SU-DHL-6 (cell line): ENCODE data around the gene ERFL.

ENCODE experiments used
- H2AFZ ChIP-seq: fragments of 200-600 bp; sonication (generic); 2 replicates; pipeline ENCODE4 v1.6.1; 2014; ENCODE audit warnings: low read depth, mild to moderate bottlenecking, moderate library complexity, mixed read lengths, antibody characterized with exemption, low read length; ENCODE audit not compliant: severe bottlenecking
- H3F3A ChIP-seq: fragments of 200-600 bp; shearing (Covaris generic); 2 replicates; pipeline ENCODE4 v1.6.0; 2016; ENCODE audit warnings: antibody characterized with exemption, mild to moderate bottlenecking; ENCODE audit not compliant: insufficient read depth
- H3K27ac ChIP-seq: fragments of 200-600 bp; sonication (generic); 2 replicates; pipeline ENCODE4 v1.5.1; 2016; ENCODE audit warnings: low read depth, mild to moderate bottlenecking, low read length, moderate library complexity, mixed read lengths
- H3K27me3 ChIP-seq: fragments of 200-600 bp; sonication (generic), shearing (Covaris generic); 2 replicates; pipeline ENCODE4 v1.6.0; 2014; ENCODE audit warnings: mild to moderate bottlenecking, low read length
- H3K36me3 ChIP-seq: fragments of 200-600 bp; sonication (generic); 2 replicates; pipeline ENCODE4 v1.6.1; 2014; ENCODE audit warnings: mild to moderate bottlenecking, low read length, mixed read lengths
- H3K4me2 ChIP-seq: fragments of 300-600, 200-600 bp; shearing (Covaris generic), sonication (generic); 2 replicates; pipeline ENCODE4 v1.6.0; 2014; ENCODE audit warnings: low read length, low read depth, mild to moderate bottlenecking; ENCODE audit not compliant: poor library complexity, severe bottlenecking
- H3K4me3 ChIP-seq: fragments of 200-600 bp; sonication (generic); 2 replicates; pipeline ENCODE4 v1.5.1; 2014; ENCODE audit warnings: antibody characterized with exemption, low read length, mild to moderate bottlenecking, mixed read lengths; ENCODE audit not compliant: insufficient read depth, poor library complexity, severe bottlenecking
- H3K79me2 ChIP-seq: fragments of 200-600 bp; sonication (generic); 2 replicates; pipeline ENCODE4 v1.6.1; 2014; ENCODE audit warnings: mild to moderate bottlenecking, low read length, moderate library complexity; ENCODE audit not compliant: insufficient read depth
- H3K9ac ChIP-seq: fragments of 200-600 bp; sonication (generic); 2 replicates; pipeline ENCODE4 v1.7.0; 2014; ENCODE audit warnings: mild to moderate bottlenecking, low read length
- H3K9me2 ChIP-seq: fragments of 200-600 bp; sonication (generic); replicated peaks from 2 replicates; pipeline ENCODE4 v1.6.1; 2014; ENCODE audit warnings: low read length; ENCODE audit not compliant: insufficient read depth
- H3K9me3 ChIP-seq: fragments of 200-600 bp; sonication (generic); 2 replicates; pipeline ENCODE4 v1.6.1; 2014; ENCODE audit warnings: low read length, mixed read lengths; ENCODE audit not compliant: insufficient read depth
- H4K20me1 ChIP-seq: fragments of 200-600 bp; sonication (generic); 2 replicates; pipeline ENCODE4 v1.6.1; 2014; ENCODE audit warnings: low read depth, mild to moderate bottlenecking, antibody characterized with exemption, low read length, moderate library complexity, mixed read lengths
- CTCF ChIP-seq: fragments of 200-600 bp; sonication (generic); IDR thresholded peaks from one replicate; pipeline ENCODE4 v1.5.1; 2017; ENCODE audit warnings: antibody characterized with exemption, mild to moderate bottlenecking, low read length, moderate library complexity; ENCODE audit not compliant: insufficient read depth, poor library complexity, severe bottlenecking
- EZH2phosphoT487 ChIP-seq: fragments of 200-600 bp; sonication (generic), shearing (Covaris generic); conservative IDR thresholded peaks from 2 replicates; pipeline ENCODE4 v1.6.1; 2018; ENCODE audit warnings: mild to moderate bottlenecking, antibody characterized with exemption, low read length, moderate library complexity, mixed read lengths

The ERFL gene

GRCh38 chr19:41922585-41922984 lies 5.7 kb downstream of the ERFL start:
- no peaks in the 10 kb centered on the region for H3K27me3 ChIP-seq
- TF ChIP-seq CTCF, result no peak
- no peak for TF ChIP-seq EZH2phosphoT487
- H3K9me2 ChIP-seq, result no peaks in the 10 kb centered on the region
- H3K27ac ChIP-seq, result peak overlapping the region; percentile 77
- no peaks in the 10 kb centered on the region for H4K20me1 ChIP-seq
- H3K4me2 ChIP-seq, result no peak overlapping the region
- 0 out of 2 replicates have a peak overlapping the region, but pooled peaks have one; percentile 39 for H3K9ac ChIP-seq
- H3F3A ChIP-seq, result peaks cover 5% of the 10 kb centered on the region; the same call in 1 of the 2 replicates
- H2AFZ ChIP-seq, result no peak overlapping the region
- no peaks in the 10 kb centered on the region for H3K36me3 ChIP-seq
- no peak overlapping the region for H3K4me3 ChIP-seq
- peaks cover 20% of the 10 kb centered on the region for H3K79me2 ChIP-seq
- H3K9me3 ChIP-seq, result no peaks in the 10 kb centered on the region

GRCh38 chr19:41921577-41922576 lies 6.4 kb downstream of the ERFL start:
- no peaks in the 10 kb centered on the region for H4K20me1 ChIP-seq
- H3K9ac ChIP-seq, result peak overlapping the region; percentile 39
- no peaks in the 10 kb centered on the region for H3K9me3 ChIP-seq
- H3K4me2 ChIP-seq, result peak overlapping the region; percentile 31
- peaks cover 17% of the 10 kb centered on the region for H3K79me2 ChIP-seq
- no peaks in the 10 kb centered on the region for H3K36me3 ChIP-seq
- TF ChIP-seq EZH2phosphoT487, result no peak
- no peak for TF ChIP-seq CTCF
- H3K27ac ChIP-seq, result peak overlapping the region; percentile 59
- no peaks in the 10 kb centered on the region for H3F3A ChIP-seq
- H3K27me3 ChIP-seq, result no peaks in the 10 kb centered on the region
- H2AFZ ChIP-seq, result no peak overlapping the region
- H3K4me3 ChIP-seq, result no peak overlapping the region
- no peaks in the 10 kb centered on the region for H3K9me2 ChIP-seq

- no peaks in the 10 kb centered on the region for H3F3A ChIP-seq
- H3K27ac ChIP-seq, result peak overlapping the region; percentile 59
- H2AFZ ChIP-seq, result no peak overlapping the region
- no peaks in the 10 kb centered on the region for H3K9me3 ChIP-seq
- no peaks in the 10 kb centered on the region for H3K36me3 ChIP-seq
- TF ChIP-seq CTCF (no peak), EZH2phosphoT487 (no peak)
- no peaks in the 10 kb centered on the region for H3K9me2 ChIP-seq
- no peaks in the 10 kb centered on the region for H3K27me3 ChIP-seq
- H3K4me2 ChIP-seq, result peak overlapping the region; percentile 31
- H3K4me3 ChIP-seq, result no peak overlapping the region
- no peaks in the 10 kb centered on the region for H4K20me1 ChIP-seq
- peaks cover 25% of the 10 kb centered on the region for H3K79me2 ChIP-seq
- peak overlapping the region; percentile 28 for H3K9ac ChIP-seq
These were observed 7.2 kb downstream of the ERFL start for GRCh38 chr19:41920882-41921576.
